NCI-H460 (cell line): ENCODE results near the gene FKBP5. TPM values are rescaled to one million over a fixed set of nuclear protein-coding genes. Genes with fewer than 3 reads are reported as not detected.
"Not testable (repeated sequence)": the region's sequence is repeated elsewhere in the genome, so short reads cannot be mapped to it uniquely, and the experiment has no call there.

ENCODE experiments used
- DNase-seq: peaks from one replicate; pipeline ENCODE4 v3.0.0-alpha.2; 2016; ENCODE audit warnings: low read depth; ENCODE audit errors: extremely low read depth
- polyA plus RNA-seq: library from polyadenylated mRNA; depleted of rRNA; stranded (reverse); fragments of >200 nt; gene quantifications from 2 replicates; pipeline ENCODE4 v1.2.3, GENCODE V29; 2014; cell fraction: nucleus; rRNA removed
- total RNA-seq: library from RNA; depleted of rRNA; stranded (reverse); fragments of >200 nt; shearing (Covaris generic); gene quantifications from 2 replicates; pipeline ENCODE4 v1.2.3, GENCODE V29; 2014; rRNA removed

Gene FKBP5
- total RNA-seq, result 5.7 and 8.9 TPM in 2 replicates
- 3.5 and 4.8 TPM in 2 replicates for polyA plus RNA-seq

GRCh38 chr6:35688605-35689322 is at the start of gene FKBP5:
FKBP5 (minus strand) TSS chr6:35688915; CDS start chr6:35642824, 46,091 bp downstream.
- DNase-seq, result peak; percentile 82

DNA sequence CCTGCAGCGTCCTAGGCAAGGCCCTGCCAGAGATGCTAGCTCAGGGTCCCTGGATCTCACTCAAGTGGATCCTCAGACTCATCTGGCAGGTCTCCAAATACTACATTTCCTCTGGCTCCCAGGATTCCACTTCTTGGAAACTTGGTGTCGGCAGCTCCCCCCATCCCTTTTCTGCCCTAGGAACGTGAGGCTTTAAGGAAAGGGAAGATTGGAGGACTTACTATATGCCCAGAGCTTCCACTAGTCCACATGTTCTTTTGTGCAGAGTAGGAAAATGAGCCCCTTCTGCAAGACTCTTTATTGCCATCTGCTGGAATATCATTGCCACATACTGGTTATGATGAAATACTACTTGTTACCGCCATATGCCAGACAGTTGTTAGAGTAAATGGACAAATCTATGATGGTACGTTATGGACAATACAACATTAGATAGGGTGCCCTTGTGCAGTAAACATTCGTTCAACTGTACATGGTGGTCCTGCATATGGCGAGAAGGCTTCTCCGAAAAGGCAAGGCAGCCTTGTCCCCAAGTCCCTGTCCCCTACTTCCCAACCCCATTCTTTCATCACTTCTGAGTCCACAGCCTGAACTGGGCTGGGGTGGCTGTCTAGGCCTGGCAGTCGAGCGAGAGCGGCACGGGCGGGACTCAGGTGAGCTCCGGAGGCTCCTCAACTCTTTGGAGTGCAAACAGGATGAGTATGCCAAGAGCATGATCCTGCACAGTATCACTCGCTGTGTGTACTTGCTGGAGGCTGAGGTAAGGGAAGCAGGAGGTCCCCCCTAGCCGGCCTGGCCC is 48.9 kb upstream of the FKBP5 start:
- DNase-seq, result peak; percentile 65

DNA sequence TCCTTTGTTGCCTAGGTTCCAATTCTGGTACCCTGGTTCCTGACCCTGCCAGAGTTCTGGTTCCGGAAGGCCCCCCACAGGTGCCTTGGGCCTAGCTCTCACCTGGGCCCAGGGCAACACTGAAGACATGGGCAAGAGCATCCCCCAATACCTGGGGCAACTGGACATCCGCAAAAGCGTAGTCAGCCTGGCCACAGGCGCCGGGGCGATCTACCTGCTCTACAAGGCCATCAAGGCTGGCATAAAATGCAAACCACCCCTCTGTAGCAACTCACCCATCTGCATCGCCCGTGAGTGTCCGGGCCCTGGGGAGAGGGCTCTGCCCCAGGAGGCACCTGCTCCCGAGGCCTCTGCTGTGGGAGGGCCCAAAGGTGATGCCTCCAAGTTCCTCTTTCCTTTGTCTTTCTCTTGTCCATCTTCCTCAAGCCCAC is 48.3 kb upstream of the FKBP5 start, which contains the start of gene ARMC12:
ARMC12 (plus strand) TSS at position 51 of the 431 bp plus-strand sequence; CDS start at position 128, 77 bp downstream.
- no peak for DNase-seq

- peak; percentile 43 for DNase-seq
Observed at GRCh38 chr6:35736253-35736894, 47.7 kb upstream of the FKBP5 start.

DNA sequence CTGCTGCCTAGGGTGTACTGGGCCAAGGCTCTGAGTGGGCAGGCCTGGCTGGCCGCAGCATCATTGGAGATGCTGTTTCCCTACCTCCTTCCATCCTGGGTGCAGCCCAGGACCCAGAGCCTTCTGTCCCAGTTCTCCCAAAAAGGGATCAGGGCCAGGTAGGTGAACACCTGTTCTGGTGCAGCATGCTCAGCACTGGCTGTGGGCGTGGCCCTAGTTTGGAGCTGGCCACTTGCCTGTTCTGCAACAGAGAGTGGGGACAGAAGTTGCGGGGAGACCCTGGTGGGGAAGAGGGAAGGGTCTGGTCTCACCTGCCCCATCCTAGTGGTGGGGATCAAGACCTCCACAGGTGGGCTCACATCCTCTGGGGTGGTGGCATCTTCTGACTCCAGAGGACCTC is 46.7 kb upstream of the FKBP5 start:
- no peak for DNase-seq

DNA sequence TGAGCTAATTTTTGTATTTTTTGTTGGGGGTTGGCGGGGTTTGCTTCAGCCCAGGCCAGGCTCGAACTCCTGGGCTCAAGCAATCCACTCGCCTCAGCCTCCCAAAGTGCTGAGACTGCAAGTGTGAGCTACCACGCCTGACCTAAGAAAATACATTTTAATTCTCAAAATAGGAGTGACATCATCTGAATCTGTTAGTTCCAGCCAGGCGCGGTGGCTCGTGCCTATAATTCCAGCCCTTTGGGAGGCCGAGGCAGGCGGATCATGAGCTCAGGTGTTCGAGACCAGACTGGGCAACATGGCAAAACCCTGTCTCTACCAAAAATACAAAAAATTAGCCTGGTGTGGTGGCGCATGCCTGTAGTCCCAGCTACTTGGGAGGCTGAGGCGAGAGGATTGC is 45.6 kb upstream of the FKBP5 start:
- DNase-seq, result not testable (repeated sequence)

DNA sequence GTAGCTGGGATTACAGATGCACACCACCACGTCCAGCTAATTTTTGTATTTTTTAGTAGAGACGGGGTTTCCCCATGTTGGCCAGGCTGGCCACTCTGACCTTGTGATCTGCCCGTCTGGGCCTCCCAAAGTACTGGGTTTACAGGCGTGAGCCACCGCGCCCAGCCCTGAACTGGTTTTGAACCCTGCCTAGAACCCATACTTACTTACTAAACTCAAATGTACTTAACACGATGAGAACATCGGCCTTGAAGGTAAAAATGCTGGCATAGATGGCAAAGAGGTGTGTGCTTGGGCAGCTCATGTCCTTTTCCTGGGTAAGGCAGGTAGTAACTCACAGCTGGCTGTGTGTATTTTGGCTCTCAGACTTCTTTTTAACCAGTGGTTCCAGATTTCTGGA is 44.9 kb upstream of the FKBP5 start:
- no peak for DNase-seq

GRCh38 chr6:35731736-35732532 is 43.2 kb upstream of the FKBP5 start:
- peak; percentile 56 for DNase-seq

- peak; percentile 66 for DNase-seq
Observed at GRCh38 chr6:35731414-35731735, 42.7 kb upstream of the FKBP5 start.

- DNase-seq, result no peak
Observed at GRCh38 chr6:35730745-35731413, 42.2 kb upstream of the FKBP5 start.

- DNase-seq, result no peak
Observed at GRCh38 chr6:35729722-35730121, 41.0 kb upstream of the FKBP5 start.

GRCh38 chr6:35728683-35729678 is 40.3 kb upstream of the FKBP5 start:
- no peak for DNase-seq

DNA sequence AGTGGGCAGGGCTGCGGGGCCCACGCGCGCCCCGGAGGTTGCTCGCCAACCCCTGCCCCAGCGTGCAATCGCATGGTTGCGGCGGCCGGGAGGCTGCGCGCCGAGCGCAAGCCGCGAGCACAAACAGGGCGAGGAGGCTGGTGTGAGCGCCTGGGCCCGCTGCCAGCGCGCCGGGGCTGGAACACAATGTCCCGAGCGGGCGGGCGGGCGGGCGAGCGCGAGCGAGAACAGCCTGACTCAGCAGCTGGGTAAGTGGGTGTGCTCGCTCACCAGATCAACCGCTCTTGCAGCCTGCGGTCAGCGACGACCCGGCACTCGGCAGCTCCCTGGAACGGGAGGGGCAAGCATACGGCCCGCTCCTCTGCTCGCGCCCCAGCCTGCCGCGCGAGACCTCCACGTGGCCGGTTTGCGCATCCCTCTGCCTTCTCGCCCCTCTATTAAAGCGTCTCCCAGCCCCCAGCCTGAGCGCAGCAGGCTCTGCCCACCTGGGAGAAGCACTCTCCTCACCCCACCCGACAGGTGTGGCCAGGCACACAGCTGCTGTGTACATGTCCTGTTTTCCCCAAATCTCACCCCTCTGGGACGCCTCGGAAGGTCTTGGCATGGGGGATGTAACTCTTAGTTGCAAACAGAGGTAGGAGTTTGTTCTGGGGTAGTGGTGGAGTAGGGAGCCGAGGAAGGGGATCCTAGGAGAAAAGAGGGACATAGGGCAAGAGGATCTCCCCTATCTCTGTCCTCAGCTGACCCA is 39.4 kb upstream of the FKBP5 start:
- DNase-seq, result peak; percentile 54

DNA sequence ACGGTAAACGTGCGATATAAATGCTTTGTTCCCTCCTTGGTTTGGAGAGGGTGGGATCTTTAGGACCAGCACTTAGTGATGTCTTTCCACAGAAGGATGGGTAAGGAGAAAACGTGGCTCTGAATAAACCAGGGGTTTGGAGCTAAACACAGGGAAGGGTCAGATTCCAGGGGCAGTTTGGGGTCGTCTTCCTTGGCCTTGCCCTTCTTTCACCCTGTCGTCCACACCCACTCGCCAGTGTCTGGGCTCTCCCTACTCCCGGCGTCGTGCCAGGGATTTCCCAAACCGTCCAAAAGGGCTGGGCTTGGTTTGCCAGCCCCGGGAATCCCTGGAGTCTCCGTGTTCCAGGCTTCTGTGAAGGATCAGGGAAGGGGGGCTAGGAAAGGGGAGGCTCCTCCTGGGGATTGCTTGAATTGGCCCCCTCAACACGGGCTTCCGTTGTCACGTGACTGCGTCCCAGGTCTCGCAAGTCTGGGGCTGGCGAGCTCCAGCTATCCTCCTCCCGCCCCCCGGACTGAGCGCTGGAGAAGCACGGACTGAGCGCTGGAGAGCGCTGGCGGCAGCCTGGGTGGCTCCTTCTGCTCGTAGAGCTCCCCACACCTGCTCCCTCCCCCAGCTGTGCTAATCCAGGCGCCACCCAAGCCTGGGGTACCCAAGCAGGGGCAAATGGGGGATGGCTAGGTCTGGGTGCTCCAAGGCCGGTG is 38.7 kb upstream of the FKBP5 start:
- no peak for DNase-seq

- DNase-seq, result no peak
Observed at GRCh38 chr6:35725721-35726438, 37.2 kb upstream of the FKBP5 start.

DNA sequence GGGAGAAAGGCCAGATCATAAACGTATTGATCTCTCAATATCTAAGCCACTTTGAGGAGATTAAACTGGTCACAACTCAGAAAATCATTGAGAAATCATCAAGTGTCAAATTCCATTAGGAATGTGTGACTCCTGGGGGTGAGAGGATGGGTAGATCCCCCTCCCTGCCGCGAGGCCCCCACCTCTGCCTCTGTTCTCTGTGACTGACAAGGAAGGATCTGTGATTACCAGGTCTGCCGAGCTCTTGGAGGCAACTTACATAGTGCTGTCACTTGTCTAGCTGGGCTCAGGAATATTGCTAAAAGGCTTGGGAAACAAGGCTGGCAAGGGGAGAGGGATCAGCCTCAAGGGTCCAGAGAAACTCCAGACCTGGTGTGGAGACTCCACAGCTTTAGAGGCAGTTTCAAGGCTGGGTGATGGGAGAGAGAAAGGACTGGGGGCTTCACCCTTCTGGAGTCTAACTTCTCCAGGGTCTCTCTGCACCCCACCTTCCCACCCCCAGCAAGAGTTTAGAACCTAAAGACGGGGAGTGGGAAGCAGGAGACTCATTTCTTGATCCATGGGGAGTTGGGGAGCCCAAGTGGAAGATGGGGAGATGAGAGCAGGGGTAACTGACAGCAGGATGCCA is 36.5 kb upstream of the FKBP5 start:
- no peak for DNase-seq
